GM21515 (cell line): ENCODE data around the gene TAAR1.

ENCODE experiments used
- ATAC-seq: cut with Tn5 transposase; IDR thresholded peaks from one replicate; pipeline ENCODE4 v1.9.1; 2021; ENCODE audit not compliant: unreplicated experiment

TAAR1 gene

DNA sequence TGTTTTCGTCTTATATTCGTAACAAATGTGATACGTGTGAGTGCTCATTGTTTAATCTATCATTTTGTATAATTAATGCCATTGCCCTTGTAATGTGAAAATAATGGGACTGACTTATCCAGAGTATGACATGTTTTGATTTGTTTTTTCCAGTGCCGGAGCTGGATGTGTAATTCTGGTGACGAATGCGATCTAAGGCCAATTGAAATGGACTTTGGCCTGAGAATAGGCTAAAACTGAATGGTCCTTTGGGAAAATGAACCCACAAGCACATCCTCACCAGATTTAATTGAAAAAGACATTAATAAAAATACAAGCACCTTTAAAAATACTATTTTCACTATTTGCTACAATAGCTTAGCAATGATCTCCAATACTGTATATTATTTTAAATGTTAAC, 62.8 kb downstream of the TAAR1 start:
- ATAC-seq: no peak
